Gastroesophageal sphincter (tissue), 3 donors: ENCODE measurements around the gene RIPK4.

Experiments
- CTCF ChIP-seq, 4 experiments: fragments of 200-600 bp in 2 of 4; fragments of 450-650 bp in 2 of 4; sonication (generic) in 1 of 4; IDR thresholded peaks; one replicate each; pipeline ENCODE4 v1.5.1; 2017 to 2019; ENCODE audit warnings: antibody characterized with exemption in 4 of 4, mild to moderate bottlenecking in 2 of 4, moderate library complexity in 2 of 4
- POLR2A ChIP-seq, 2 donors: fragments of 450-650 bp; IDR thresholded peaks; one replicate each; pipeline ENCODE4 v1.6.1; 2017; ENCODE audit warnings: antibody characterized with exemption in 2 of 2, mild to moderate bottlenecking in 2 of 2, moderate library complexity in 1 of 2
- POLR2AphosphoS5 ChIP-seq: sonication (generic); formaldehyde crosslinking; IDR thresholded peaks from one replicate; pipeline ENCODE4 v1.6.1; 2017; ENCODE audit warnings: antibody characterized with exemption

- TF ChIP-seq CTCF (IDR thresholded peaks at IDR 0.05): no peak
- no peak for TF ChIP-seq POLR2AphosphoS5
- TF ChIP-seq POLR2A (IDR thresholded peaks at IDR 0.05): no peak
Observed at GRCh38 chr21:41749286-41749685, 17.6 kb downstream of the RIPK4 start.
